Calu3 (cell line): ENCODE measurements around the gene MRPS7. TPM values are rescaled to one million over a fixed set of nuclear protein-coding genes. Genes with fewer than 3 reads are reported as not detected.

Experiments used
- BruUV-seq: library from RNA; stranded (reverse); fragments of 400-500 nt; replicated peaks from 2 replicates; lab custom pipeline; 2021; lab: Mats Ljungman, UMichigan
- CTCF ChIA-PET: fragments of 300-600 bp; sonication (Branson Sonifier 250); formaldehyde crosslinking; loops from one replicate; lab custom pipeline; 2022; ENCODE audit warnings: antibody characterized with exemption; lab: Charles Lee
- DNase-seq: peaks from one replicate; pipeline ENCODE4 v3.0.0; 2022
- H3K27ac Mint-ChIP-seq: one replicate; pipeline ENCODE4 v1.8.0; 2022; ENCODE audit warnings: mixed read lengths; ENCODE audit not compliant: unreplicated experiment
- H3K27me3 Mint-ChIP-seq: one replicate; pipeline ENCODE4 v1.8.0; 2022; ENCODE audit warnings: mixed read lengths; ENCODE audit not compliant: unreplicated experiment
- H3K36me3 Mint-ChIP-seq: one replicate; pipeline ENCODE4 v1.8.0; 2022; ENCODE audit warnings: mild to moderate bottlenecking, moderate library complexity, mixed read lengths; ENCODE audit not compliant: insufficient read depth, unreplicated experiment
- H3K4me1 Mint-ChIP-seq: one replicate; pipeline ENCODE4 v1.8.0; 2022; ENCODE audit warnings: mild to moderate bottlenecking, low read depth, mixed read lengths; ENCODE audit not compliant: unreplicated experiment
- H3K4me3 Mint-ChIP-seq: one replicate; pipeline ENCODE4 v1.8.0; 2022; ENCODE audit warnings: mild to moderate bottlenecking, low read depth, moderate library complexity, mixed read lengths; ENCODE audit not compliant: unreplicated experiment
- H3K9me3 Mint-ChIP-seq: one replicate; pipeline ENCODE4 v1.8.0; 2022; ENCODE audit warnings: low read depth, mixed read lengths; ENCODE audit not compliant: unreplicated experiment
- intact Hi-C: fragments of 100-400 bp; cut with micrococcal nuclease; formaldehyde crosslinking; loops from one replicate; pipeline ENCODE4 v1.10.0; 2022; ENCODE audit not compliant: unreplicated experiment
- total RNA-seq: library from RNA; stranded (reverse); gene quantifications from 2 replicates; pipeline ENCODE4 v1.2.3, GENCODE V29; 2022
- TF ChIP-seq, protein P1 (sequence below): fragments of 200-600 bp; IDR thresholded peaks from one replicate; pipeline ENCODE4 v1.8.0; 2022; ENCODE audit warnings: antibody characterized with exemption; ENCODE audit not compliant: unreplicated experiment

MRPS7 gene
- total RNA-seq, 1 experiment from 2014 or later, result 62.0 TPM

GRCh38 chr17:75301049-75301448 is 39.4 kb downstream of the MRPS7 start:
- no TSS peak for BruUV-seq
- Mint-ChIP-seq H3K27ac (no peak overlapping the region), H3K27me3 (no peaks in the 10 kb centered on the region), H3K9me3 (no peaks in the 10 kb centered on the region), H3K36me3 (no peaks in the 10 kb centered on the region), H3K4me3 (no peak overlapping the region), H3K4me1 (no peaks in the 10 kb centered on the region)
- DNase-seq, result no peak
- CTCF ChIA-PET, result no interaction called here
- TF ChIP-seq, protein P1, sequence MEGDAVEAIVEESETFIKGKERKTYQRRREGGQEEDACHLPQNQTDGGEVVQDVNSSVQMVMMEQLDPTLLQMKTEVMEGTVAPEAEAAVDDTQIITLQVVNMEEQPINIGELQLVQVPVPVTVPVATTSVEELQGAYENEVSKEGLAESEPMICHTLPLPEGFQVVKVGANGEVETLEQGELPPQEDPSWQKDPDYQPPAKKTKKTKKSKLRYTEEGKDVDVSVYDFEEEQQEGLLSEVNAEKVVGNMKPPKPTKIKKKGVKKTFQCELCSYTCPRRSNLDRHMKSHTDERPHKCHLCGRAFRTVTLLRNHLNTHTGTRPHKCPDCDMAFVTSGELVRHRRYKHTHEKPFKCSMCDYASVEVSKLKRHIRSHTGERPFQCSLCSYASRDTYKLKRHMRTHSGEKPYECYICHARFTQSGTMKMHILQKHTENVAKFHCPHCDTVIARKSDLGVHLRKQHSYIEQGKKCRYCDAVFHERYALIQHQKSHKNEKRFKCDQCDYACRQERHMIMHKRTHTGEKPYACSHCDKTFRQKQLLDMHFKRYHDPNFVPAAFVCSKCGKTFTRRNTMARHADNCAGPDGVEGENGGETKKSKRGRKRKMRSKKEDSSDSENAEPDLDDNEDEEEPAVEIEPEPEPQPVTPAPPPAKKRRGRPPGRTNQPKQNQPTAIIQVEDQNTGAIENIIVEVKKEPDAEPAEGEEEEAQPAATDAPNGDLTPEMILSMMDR, result no peak
- intact Hi-C loops, result no loop called here

- DNase-seq, result no peak
- intact Hi-C loops, result no loop called here
- CTCF ChIA-PET, result no interaction called here
- H3K36me3 Mint-ChIP-seq, result no peaks in the 10 kb centered on the region
- TF ChIP-seq, protein P1, result no peak
- no peak overlapping the region for H3K4me3 Mint-ChIP-seq
- no peaks in the 10 kb centered on the region for H3K4me1 Mint-ChIP-seq
- no peak overlapping the region for H3K27ac Mint-ChIP-seq
- no peaks in the 10 kb centered on the region for H3K9me3 Mint-ChIP-seq
- BruUV-seq, result no TSS peak
- no peaks in the 10 kb centered on the region for H3K27me3 Mint-ChIP-seq
Observed at GRCh38 chr17:75301502-75302206, 40.0 kb downstream of the MRPS7 start.

- H3K27ac Mint-ChIP-seq, result no peak overlapping the region
- H3K4me3 Mint-ChIP-seq, result no peak overlapping the region
- CTCF ChIA-PET, result interaction anchor here (0.6 kb wide), 1 partner anchor 12 kb away, joined by 3 read pairs; no protein-coding TSS in a partner anchor
- H3K36me3 Mint-ChIP-seq, result peaks cover 5% of the 10 kb centered on the region
- H3K4me1 Mint-ChIP-seq, result peaks cover 16% of the 10 kb centered on the region
- DNase-seq, result no peak
- BruUV-seq, result no TSS peak
- intact Hi-C loops, result no loop called here
- TF ChIP-seq, protein P1, result no peak
- H3K9me3 Mint-ChIP-seq, result no peaks in the 10 kb centered on the region
- no peaks in the 10 kb centered on the region for H3K27me3 Mint-ChIP-seq
Observed at GRCh38 chr17:75307957-75308731, 46.5 kb downstream of the MRPS7 start.

DNA sequence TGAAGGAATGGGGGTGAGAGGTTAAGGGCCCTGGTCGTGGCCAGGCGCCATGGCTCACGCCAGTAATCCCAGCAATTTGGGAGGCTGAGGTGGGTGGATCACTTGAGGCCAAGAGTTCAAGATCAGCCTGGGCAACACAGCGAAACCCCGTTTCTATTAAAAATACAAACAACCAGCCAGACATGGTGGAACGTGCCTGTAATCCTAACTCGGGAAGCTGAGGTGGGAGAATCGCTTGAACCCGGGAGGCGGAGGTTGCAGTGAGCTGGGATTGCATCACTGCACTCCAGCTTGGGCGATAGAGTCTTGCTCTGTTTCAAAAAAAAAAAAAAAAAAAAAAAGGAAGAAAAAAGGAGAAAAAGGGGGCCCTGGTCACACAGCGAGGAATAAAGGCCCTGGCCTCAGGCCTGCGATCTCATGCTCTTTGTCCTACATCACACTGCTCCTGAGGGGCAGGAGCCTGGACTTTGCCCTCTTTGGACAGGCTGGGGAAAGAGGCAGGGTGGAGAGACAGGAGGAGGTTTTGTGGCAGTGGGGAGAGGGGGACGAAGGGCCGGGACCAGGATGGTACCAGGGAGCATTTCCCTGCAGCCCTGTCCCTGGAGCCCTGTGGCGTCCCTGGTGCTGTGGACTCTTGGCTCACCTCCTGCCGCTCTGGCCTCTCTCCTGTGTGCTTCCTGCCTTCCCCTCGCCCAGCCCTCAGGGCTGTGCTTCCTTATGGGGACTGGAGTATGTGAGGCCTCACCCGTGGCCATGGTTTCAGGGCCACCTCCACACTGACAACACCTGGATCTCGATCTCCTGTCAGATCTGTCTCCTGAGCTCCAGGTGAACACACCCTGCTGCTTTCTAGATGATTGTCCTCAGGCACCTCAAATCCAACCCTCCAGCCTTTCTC is 47.3 kb downstream of the MRPS7 start:
- TF ChIP-seq, protein P1, result no peak
- Mint-ChIP-seq H3K27ac (peak overlapping the region; percentile 71), H3K27me3 (no peaks in the 10 kb centered on the region), H3K4me3 (peak overlapping the region; percentile 35), H3K9me3 (no peaks in the 10 kb centered on the region), H3K36me3 (peaks cover 9% of the 10 kb centered on the region), H3K4me1 (peaks cover 16% of the 10 kb centered on the region)
- peak; percentile 32 for DNase-seq
- CTCF ChIA-PET, result interaction anchor here (0.6 kb wide), 1 partner anchor 13 kb away, joined by 3 read pairs; no protein-coding TSS in a partner anchor
- intact Hi-C loops, result no loop called here
- BruUV-seq, result no TSS peak
